KMS-11 (cell line): ENCODE data around the gene ANAPC16.

Experiments
- H2AFZ ChIP-seq: fragments of 200-600 bp; sonication (generic); 2 replicates; pipeline ENCODE4 v1.6.1; 2016; ENCODE audit warnings: antibody characterized with exemption, mixed run types, low read depth
- H3K27ac ChIP-seq: fragments of 200-600 bp; sonication (generic); 2 replicates; pipeline ENCODE4 v1.6.1; 2016; ENCODE audit warnings: mild to moderate bottlenecking, mixed run types
- H3K27me3 ChIP-seq: fragments of 200-600 bp; sonication (generic); 2 replicates; pipeline ENCODE4 v1.6.1; 2017; ENCODE audit warnings: mild to moderate bottlenecking, low read depth, mixed run types, moderate library complexity; ENCODE audit not compliant: insufficient read depth
- H3K36me3 ChIP-seq: fragments of 200-600 bp; sonication (generic); 2 replicates; pipeline ENCODE4 v1.6.1; 2017; ENCODE audit warnings: mild to moderate bottlenecking, mixed run types; ENCODE audit not compliant: insufficient read depth
- H3K4me1 ChIP-seq: fragments of 200-600 bp; sonication (generic); 2 replicates; pipeline ENCODE4 v1.6.1; 2016; ENCODE audit warnings: mild to moderate bottlenecking, low read depth, mixed run types; ENCODE audit not compliant: poor library complexity, severe bottlenecking
- H3K4me2 ChIP-seq: fragments of 200-600 bp; sonication (generic); 2 replicates; pipeline ENCODE4 v1.7.0; 2016; ENCODE audit warnings: mild to moderate bottlenecking, mixed run types
- H3K4me3 ChIP-seq: fragments of 200-600 bp; sonication (generic); IDR thresholded peaks from 2 replicates; pipeline ENCODE4 v1.6.1; 2017; ENCODE audit warnings: low read depth, low read length, mixed read lengths; ENCODE audit not compliant: insufficient read depth
- H3K79me2 ChIP-seq: fragments of 200-600 bp; sonication (generic); 2 replicates; pipeline ENCODE4 v1.6.1; 2016; ENCODE audit warnings: low read depth, mixed run types; ENCODE audit not compliant: insufficient read depth
- H3K9ac ChIP-seq: fragments of 200-600 bp; sonication (generic); 2 replicates; pipeline ENCODE4 v1.6.1; 2016; ENCODE audit warnings: mild to moderate bottlenecking, mixed run types
- H4K20me1 ChIP-seq: fragments of 200-600 bp; sonication (generic); 2 replicates; pipeline ENCODE4 v1.6.1; 2016; ENCODE audit warnings: mild to moderate bottlenecking, mixed run types; ENCODE audit not compliant: insufficient read depth
- TF ChIP-seq, protein P1 (sequence below): fragments of 200-600 bp; sonication (generic); conservative IDR thresholded peaks from 2 replicates; pipeline ENCODE4 v1.6.1; 2017; ENCODE audit warnings: low read depth, mild to moderate bottlenecking, antibody characterized with exemption, low read length, moderate library complexity, mixed read lengths

ANAPC16 gene

DNA sequence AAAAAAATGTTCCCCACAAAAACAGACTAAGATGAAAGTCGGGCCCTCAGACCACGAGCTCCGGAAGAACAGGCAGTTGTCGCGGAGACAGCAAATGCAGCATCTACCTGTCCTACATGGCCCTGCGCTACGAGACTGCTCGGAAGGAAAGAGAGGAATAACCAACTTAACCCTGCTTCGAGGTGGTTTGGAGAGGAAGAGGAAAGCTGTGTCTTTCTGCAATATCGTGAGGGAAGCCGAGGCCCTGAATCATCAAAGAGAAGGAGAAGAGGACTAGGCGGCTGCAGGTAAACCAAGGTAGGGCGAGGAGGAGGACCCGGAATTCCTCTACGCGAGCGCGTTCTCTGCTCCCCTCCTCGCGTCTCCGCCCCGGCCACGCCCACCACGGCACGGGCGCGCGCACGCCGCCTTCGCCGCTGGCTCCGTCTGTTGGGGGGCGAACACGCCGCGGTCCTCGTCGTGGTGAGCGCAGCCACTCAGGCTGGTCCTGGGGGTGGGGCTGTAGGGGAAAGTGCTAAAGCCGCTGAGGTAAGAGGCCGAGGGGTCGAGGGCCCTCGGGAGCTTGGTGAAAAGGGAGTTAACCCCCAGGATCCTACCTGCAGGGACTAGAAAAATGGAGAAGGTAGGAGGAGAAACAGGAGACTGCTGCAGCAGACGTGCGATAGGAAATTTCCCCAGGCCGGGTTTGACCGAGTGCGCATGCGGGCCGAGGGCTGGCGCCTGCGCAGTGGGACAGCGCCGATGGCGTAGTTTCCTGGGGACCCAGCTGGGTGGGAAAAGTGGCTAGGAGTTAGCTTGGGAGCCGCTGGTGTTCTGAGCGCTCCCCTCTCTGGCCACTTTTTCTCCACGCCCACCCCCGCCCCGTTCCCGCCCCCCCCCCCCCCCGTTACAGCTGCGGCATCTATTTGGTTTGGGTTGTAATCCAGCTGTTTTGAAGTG, at the start of gene ANAPC16, which contains the start of gene ASCC1:
Gene ANAPC16, plus strand, starts transcription at position 402 of the 939 bp plus-strand sequence. CDS start 7,903 bp downstream, outside the sequence.
Gene ASCC1, minus strand, starts transcription at position 666 of the 939 bp plus-strand sequence. CDS start 2,978 bp downstream, outside the sequence.
- Histone ChIP-seq H3K27ac (peak within 1 kb of the TSS; percentile 85), H3K4me2 (peak within 1 kb of the TSS; percentile 90), H3K36me3 (no peaks in the 10 kb centered on the region), H3K4me3 (no peak within 1 kb of the TSS), H3K4me1 (peaks cover 29% of the 10 kb centered on the region), H3K27me3 (no peaks in the 10 kb centered on the region), H2AFZ (peak within 1 kb of the TSS; percentile 76), H4K20me1 (no peaks in the 10 kb centered on the region), H3K9ac (peak within 1 kb of the TSS; percentile 81), H3K79me2 (peaks cover 48% of the 10 kb centered on the region)
- TF ChIP-seq, protein P1, sequence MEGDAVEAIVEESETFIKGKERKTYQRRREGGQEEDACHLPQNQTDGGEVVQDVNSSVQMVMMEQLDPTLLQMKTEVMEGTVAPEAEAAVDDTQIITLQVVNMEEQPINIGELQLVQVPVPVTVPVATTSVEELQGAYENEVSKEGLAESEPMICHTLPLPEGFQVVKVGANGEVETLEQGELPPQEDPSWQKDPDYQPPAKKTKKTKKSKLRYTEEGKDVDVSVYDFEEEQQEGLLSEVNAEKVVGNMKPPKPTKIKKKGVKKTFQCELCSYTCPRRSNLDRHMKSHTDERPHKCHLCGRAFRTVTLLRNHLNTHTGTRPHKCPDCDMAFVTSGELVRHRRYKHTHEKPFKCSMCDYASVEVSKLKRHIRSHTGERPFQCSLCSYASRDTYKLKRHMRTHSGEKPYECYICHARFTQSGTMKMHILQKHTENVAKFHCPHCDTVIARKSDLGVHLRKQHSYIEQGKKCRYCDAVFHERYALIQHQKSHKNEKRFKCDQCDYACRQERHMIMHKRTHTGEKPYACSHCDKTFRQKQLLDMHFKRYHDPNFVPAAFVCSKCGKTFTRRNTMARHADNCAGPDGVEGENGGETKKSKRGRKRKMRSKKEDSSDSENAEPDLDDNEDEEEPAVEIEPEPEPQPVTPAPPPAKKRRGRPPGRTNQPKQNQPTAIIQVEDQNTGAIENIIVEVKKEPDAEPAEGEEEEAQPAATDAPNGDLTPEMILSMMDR, result no peak

DNA sequence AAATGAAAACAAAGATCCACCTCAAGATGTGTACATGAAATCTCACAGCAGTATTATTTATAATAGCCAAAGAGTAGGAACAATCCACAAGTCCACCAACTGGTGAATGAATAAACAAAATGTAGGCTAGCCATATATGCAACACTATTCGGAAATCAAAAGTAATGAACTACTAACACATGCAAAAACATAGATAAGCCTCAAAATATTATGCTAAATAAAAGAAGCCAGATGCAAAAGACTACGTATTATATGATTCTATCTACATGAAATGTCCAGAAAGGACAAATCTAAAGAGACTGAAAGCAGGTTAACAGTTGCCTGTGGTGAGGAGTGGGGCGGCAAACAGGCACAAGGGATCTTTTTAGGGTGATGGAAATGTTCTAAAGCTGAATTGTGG, 48.7 kb upstream of the ANAPC16 start:
- Histone ChIP-seq H3K4me1 (peaks cover 10% of the 10 kb centered on the region), H3K27me3 (no peaks in the 10 kb centered on the region), H4K20me1 (no peaks in the 10 kb centered on the region), H3K36me3 (no peaks in the 10 kb centered on the region), H3K27ac (no peak overlapping the region), H2AFZ (no peak overlapping the region), H3K9ac (no peak overlapping the region), H3K79me2 (no peaks in the 10 kb centered on the region), H3K4me3 (no peak overlapping the region), H3K4me2 (no peak overlapping the region)
- TF ChIP-seq, protein P1, result no peak

DNA sequence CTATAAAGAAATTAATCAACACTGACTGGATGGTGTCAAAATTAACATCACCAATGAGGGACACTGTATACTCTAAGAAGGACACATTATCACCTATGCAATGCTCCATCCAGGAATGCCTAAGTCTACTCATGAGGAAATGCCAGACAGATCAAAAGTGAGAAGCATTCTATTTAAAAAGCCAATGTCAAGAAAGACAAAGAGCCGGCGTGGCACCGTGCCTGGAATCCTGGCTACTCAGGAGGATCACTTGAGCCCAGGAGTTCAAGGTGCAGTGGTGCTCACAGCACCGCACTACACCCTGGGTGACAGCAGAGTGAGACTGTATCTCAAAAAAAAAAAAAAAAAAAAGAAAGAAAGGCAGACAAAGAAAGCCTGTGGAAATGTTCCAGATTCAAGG, 45.5 kb upstream of the ANAPC16 start:
- H3K79me2 ChIP-seq, result no peaks in the 10 kb centered on the region
- H2AFZ ChIP-seq, result no peak overlapping the region
- H3K4me1 ChIP-seq, result peaks cover 5% of the 10 kb centered on the region
- no peaks in the 10 kb centered on the region for H3K36me3 ChIP-seq
- H3K4me3 ChIP-seq, result no peak overlapping the region
- no peaks in the 10 kb centered on the region for H3K27me3 ChIP-seq
- TF ChIP-seq, protein P1, result no peak
- no peak overlapping the region for H3K27ac ChIP-seq
- H4K20me1 ChIP-seq, result no peaks in the 10 kb centered on the region
- no peak overlapping the region for H3K9ac ChIP-seq
- no peak overlapping the region for H3K4me2 ChIP-seq

DNA sequence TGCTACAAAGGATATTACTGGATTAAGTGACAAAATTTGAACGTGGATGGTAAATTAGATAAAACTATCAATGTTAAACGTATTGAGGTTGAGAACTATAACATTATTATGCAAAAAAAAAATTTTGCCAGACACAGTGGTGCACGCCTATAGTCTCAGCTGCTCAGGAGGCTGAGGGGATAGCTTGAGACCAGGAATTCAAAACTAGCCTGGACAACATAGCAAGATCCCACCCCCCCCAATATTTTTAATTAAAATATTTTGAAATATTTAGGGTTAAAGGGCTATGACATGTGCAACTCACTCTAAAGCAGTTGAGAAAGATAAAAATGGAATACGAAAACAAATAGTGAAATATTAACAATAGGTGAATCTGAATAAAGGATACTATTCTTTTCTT, 45.1 kb upstream of the ANAPC16 start:
- Histone ChIP-seq H3K4me1 (peaks cover 7% of the 10 kb centered on the region), H3K27ac (no peak overlapping the region)
- TF ChIP-seq, protein P1, result no peak

More for the DNA sequence above, 45.1 kb upstream of the ANAPC16 start:
- Histone ChIP-seq H3K4me2 (no peak overlapping the region), H3K9ac (no peak overlapping the region), H3K4me3 (no peak overlapping the region), H3K36me3 (no peaks in the 10 kb centered on the region), H3K27me3 (no peaks in the 10 kb centered on the region), H2AFZ (no peak overlapping the region), H4K20me1 (no peaks in the 10 kb centered on the region), H3K79me2 (no peaks in the 10 kb centered on the region)
